SK-N-SH (cell line): Measurements from ENCODE around the gene XYLT2. TPM values are rescaled to one million over a fixed set of nuclear protein-coding genes. Genes with fewer than 3 reads are reported as not detected.

Experiments
- CTCF ChIA-PET: fragments of 300-600, 350-600 bp; formaldehyde crosslinking; extraction: SDS; loops from one replicate; lab custom pipeline; 2021; lab: Yijun Ruan, JAX
- POLR2A ChIA-PET: fragments of 350-600 bp; sonication (Branson Sonifier 250); formaldehyde crosslinking; extraction: SDS; loops from one replicate; lab custom pipeline; 2020; ENCODE audit warnings: antibody characterized with exemption, inconsistent platforms; lab: Yijun Ruan, JAX
- DNase-seq: peaks from one replicate; pipeline ENCODE4 v3.0.0; 2012
- H2AFZ ChIP-seq: fragments of 200-600 bp; sonication (generic); 2 replicates; pipeline ENCODE4 v1.8.1; 2016; ENCODE audit warnings: antibody characterized with exemption, mild to moderate bottlenecking, low read depth
- H3F3A ChIP-seq: fragments of 200-600 bp; sonication (generic); replicated peaks from 2 replicates; pipeline ENCODE3; 2016; ENCODE audit warnings: antibody characterized with exemption, mild to moderate bottlenecking; ENCODE audit not compliant: insufficient read depth
- H3K27ac ChIP-seq, 2 experiments: fragments of 200-500 bp in 1 of 2; fragments of 200-600 bp in 1 of 2; sonication (Bioruptor generic) in 1 of 2; sonication (generic), shearing (Covaris generic) in 1 of 2; 2 replicates each; pipeline versions ENCODE4 v1.5.1 to v1.6.1; 2014 to 2016; ENCODE audit warnings: low read depth in 2 of 2, inconsistent platforms in 1 of 2, low read length in 1 of 2, mild to moderate bottlenecking in 1 of 2, mixed read lengths in 1 of 2
- H3K27me3 ChIP-seq: fragments of 200-600 bp; sonication (generic), shearing (Covaris generic); 2 replicates; pipeline ENCODE4 v1.6.1; 2016; ENCODE audit warnings: mixed run types; ENCODE audit not compliant: insufficient read depth
- H3K36me3 ChIP-seq, 2 experiments: fragments of 200-500 bp in 1 of 2; fragments of 200-600 bp in 1 of 2; sonication (Bioruptor generic) in 1 of 2; sonication (generic) in 1 of 2; replicated peaks in 1 of 2; 2 replicates each; pipeline versions ENCODE3 to v1.5.1; 2014 to 2016; ENCODE audit warnings: low read length in 1 of 2, mild to moderate bottlenecking in 1 of 2; ENCODE audit not compliant: insufficient read depth in 2 of 2, control insufficient read depth in 1 of 2
- H3K4me1 ChIP-seq, 2 experiments: fragments of 200-500 bp in 1 of 2; fragments of 200-600 bp in 1 of 2; sonication (Bioruptor generic) in 1 of 2; sonication (generic), shearing (Covaris generic) in 1 of 2; 2 replicates each; pipeline versions ENCODE4 v1.5.1 to v1.6.1; 2014 to 2016; ENCODE audit warnings: low read depth in 1 of 2, low read length in 1 of 2, mixed run types in 1 of 2; ENCODE audit not compliant: insufficient read depth in 2 of 2, control insufficient read depth in 1 of 2
- H3K4me2 ChIP-seq: fragments of 200-600 bp; sonication (generic), shearing (Covaris generic); 2 replicates; pipeline ENCODE4 v1.6.1; 2017; ENCODE audit warnings: mixed run types
- H3K4me3 ChIP-seq, 2 experiments: fragments of 200-500 bp in 1 of 2; fragments of 200-600 bp in 1 of 2; sonication (Bioruptor generic) in 1 of 2; sonication (generic), shearing (Covaris generic) in 1 of 2; 2 replicates each; pipeline versions ENCODE4 v1.5.1 to v1.8.1; 2014 to 2016; ENCODE audit warnings: low read depth in 2 of 2, inconsistent platforms in 1 of 2, low read length in 1 of 2, mild to moderate bottlenecking in 1 of 2, mixed read lengths in 1 of 2, moderate library complexity in 1 of 2
- H3K79me2 ChIP-seq: fragments of 200-600 bp; sonication (generic); 2 replicates; pipeline ENCODE4 v1.8.1; 2017; ENCODE audit warnings: mild to moderate bottlenecking; ENCODE audit not compliant: insufficient read depth
- H3K9ac ChIP-seq: fragments of 200-600 bp; sonication (generic); 2 replicates; pipeline ENCODE4 v1.6.1; 2017; ENCODE audit warnings: mixed run types
- H3K9me2 ChIP-seq: fragments of 200-600 bp; sonication (generic); 2 replicates; pipeline ENCODE4 v1.6.1; 2017; ENCODE audit warnings: mixed run types
- H3K9me3 ChIP-seq: fragments of 200-600 bp; sonication (generic); 2 replicates; pipeline ENCODE4 v1.6.1; 2017; ENCODE audit warnings: mixed run types, mild to moderate bottlenecking, moderate library complexity
- H4K20me1 ChIP-seq: fragments of 200-600 bp; sonication (generic); 2 replicates; pipeline ENCODE4 v1.6.1; 2017; ENCODE audit warnings: mild to moderate bottlenecking, mixed run types; ENCODE audit not compliant: insufficient read depth
- EP300 ChIP-seq, 2 experiments: IDR thresholded peaks; 2 replicates each; pipeline versions ENCODE4 v1.4.0 to v1.6.1; 2012; ENCODE audit warnings: borderline replicate concordance in 1 of 2, low read depth in 1 of 2, low read length in 1 of 2
- EZH2phosphoT487 ChIP-seq: fragments of 200-600 bp; sonication (generic); IDR thresholded peaks from 2 replicates; pipeline ENCODE4 v1.6.1; 2017; ENCODE audit warnings: low read depth, mixed run types, mild to moderate bottlenecking, antibody characterized with exemption, moderate library complexity, borderline replicate concordance
- FOSL2 ChIP-seq: IDR thresholded peaks from 2 replicates; pipeline ENCODE4 v1.4.0; 2012; ENCODE audit warnings: low read depth, mild to moderate bottlenecking, moderate library complexity, borderline replicate concordance
- GABPA ChIP-seq: IDR thresholded peaks from 2 replicates; pipeline ENCODE4 v1.4.0; 2012; ENCODE audit warnings: low read depth, mild to moderate bottlenecking
- POLR2AphosphoS5 ChIP-seq: IDR thresholded peaks from 2 replicates; pipeline ENCODE4 v1.6.1; 2012; ENCODE audit warnings: low read depth, low read length
- RFX5 ChIP-seq: IDR thresholded peaks from 2 replicates; pipeline ENCODE4 v1.6.1; 2012; ENCODE audit warnings: mild to moderate bottlenecking, improper control_type of control experiment, low read length
- RXRA ChIP-seq: IDR thresholded peaks from 2 replicates; pipeline ENCODE4 v1.4.0; 2012; ENCODE audit warnings: low read depth, mild to moderate bottlenecking, borderline replicate concordance
- TEAD4 ChIP-seq: IDR thresholded peaks from 2 replicates; pipeline ENCODE4 v1.4.0; 2012; ENCODE audit warnings: mild to moderate bottlenecking, borderline replicate concordance; ENCODE audit not compliant: insufficient read depth
- WGBS: methylation state at CpG from one replicate; pipeline ENCODE4 v1.1.6; 2017; ENCODE audit warnings: low lambda C conversion rate; 5-methylcytosine and 5-hydroxymethylcytosine counted together
- polyA plus RNA-seq, 3 experiments: library from polyadenylated mRNA; depleted of rRNA; stranded (reverse); fragments of >200 nt; gene quantifications; 2 replicates each; pipeline ENCODE4 v1.2.3, GENCODE V29; 2012
- TF ChIP-seq, protein P1 (sequence below): IDR thresholded peaks from 2 replicates; pipeline ENCODE4 v1.6.1; 2012; ENCODE audit warnings: mild to moderate bottlenecking, low read depth, low read length, moderate library complexity
- TF ChIP-seq, protein P2 (sequence below): IDR thresholded peaks from 2 replicates; pipeline ENCODE4 v1.4.0; 2012; ENCODE audit warnings: low read depth, borderline replicate concordance
- TF ChIP-seq, protein P3 (sequence below): fragments of 200-600 bp; sonication (generic); IDR thresholded peaks from 2 replicates; pipeline ENCODE4 v1.6.1; 2017; ENCODE audit warnings: antibody characterized with exemption, mild to moderate bottlenecking, moderate library complexity

The XYLT2 gene
- polyA plus RNA-seq, 1 of the 3 experiments (the other 2 are of a cell fraction) = 28.4 TPM

DNA sequence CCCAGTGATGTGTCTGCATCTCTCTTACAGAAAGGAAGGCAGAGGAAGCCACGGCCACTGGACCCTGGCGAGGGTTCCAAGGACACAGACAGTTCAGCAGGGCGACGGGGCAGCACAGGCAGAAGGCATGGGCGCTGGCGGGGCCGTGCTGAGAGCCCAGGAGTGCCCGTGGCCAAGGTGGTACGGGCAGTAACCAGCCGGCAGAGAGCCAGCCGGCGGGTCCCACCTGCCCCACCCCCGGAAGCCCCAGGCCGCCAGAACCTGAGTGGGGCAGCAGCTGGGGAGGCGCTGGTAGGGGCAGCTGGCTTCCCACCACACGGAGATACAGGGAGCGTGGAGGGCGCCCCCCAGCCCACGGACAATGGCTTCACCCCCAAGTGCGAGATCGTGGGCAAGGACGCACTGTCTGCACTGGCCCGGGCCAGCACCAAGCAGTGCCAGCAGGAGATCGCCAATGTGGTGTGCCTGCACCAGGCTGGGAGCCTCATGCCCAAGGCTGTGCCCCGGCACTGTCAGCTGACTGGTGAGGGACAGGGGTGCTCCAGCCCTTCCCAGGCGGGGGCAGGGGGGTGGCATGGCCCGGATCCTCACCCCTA is 7.8 kb downstream of the XYLT2 start (continued):
- TF ChIP-seq, protein P1, sequence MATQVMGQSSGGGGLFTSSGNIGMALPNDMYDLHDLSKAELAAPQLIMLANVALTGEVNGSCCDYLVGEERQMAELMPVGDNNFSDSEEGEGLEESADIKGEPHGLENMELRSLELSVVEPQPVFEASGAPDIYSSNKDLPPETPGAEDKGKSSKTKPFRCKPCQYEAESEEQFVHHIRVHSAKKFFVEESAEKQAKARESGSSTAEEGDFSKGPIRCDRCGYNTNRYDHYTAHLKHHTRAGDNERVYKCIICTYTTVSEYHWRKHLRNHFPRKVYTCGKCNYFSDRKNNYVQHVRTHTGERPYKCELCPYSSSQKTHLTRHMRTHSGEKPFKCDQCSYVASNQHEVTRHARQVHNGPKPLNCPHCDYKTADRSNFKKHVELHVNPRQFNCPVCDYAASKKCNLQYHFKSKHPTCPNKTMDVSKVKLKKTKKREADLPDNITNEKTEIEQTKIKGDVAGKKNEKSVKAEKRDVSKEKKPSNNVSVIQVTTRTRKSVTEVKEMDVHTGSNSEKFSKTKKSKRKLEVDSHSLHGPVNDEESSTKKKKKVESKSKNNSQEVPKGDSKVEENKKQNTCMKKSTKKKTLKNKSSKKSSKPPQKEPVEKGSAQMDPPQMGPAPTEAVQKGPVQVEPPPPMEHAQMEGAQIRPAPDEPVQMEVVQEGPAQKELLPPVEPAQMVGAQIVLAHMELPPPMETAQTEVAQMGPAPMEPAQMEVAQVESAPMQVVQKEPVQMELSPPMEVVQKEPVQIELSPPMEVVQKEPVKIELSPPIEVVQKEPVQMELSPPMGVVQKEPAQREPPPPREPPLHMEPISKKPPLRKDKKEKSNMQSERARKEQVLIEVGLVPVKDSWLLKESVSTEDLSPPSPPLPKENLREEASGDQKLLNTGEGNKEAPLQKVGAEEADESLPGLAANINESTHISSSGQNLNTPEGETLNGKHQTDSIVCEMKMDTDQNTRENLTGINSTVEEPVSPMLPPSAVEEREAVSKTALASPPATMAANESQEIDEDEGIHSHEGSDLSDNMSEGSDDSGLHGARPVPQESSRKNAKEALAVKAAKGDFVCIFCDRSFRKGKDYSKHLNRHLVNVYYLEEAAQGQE = no peak
- TF ChIP-seq FOSL2 (no peak), GABPA (no peak), RXRA (no peak), EP300 (IDR thresholded peaks at IDR 0.05; ENCODE audit: borderline replicate concordance in 1 of 2, low read depth in 1 of 2, low read length in 1 of 2) (no peak), TEAD4 (no peak)

DNA sequence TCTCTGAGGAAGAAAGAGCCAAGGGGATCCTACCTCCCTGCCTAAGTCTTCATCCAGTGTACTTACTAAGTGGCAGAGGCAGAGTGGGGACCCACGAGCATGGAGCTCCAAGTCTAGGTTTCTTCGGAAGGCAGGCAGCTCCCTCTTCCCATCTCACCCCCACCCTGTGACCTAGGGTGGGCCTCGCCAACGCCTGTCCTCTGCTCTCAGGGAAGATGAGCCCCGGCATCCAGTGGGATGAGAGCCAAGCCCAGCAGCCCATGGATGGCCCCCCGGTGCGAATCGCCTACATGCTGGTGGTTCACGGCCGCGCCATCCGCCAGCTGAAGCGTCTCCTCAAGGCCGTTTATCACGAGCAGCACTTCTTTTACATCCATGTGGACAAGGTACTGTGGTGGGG is 8.3 kb downstream of the XYLT2 start:
- WGBS = 96% methylated on average over 15 of the region's 15 CpGs
- peaks cover 0 to 9% of the 10 kb centered on the region in 2 experiments; a peak in 1 of 4 replicates for H3K4me1 ChIP-seq
- no peak overlapping the region for H3K4me2 ChIP-seq
- no peaks in the 10 kb centered on the region for H3F3A ChIP-seq
- POLR2A ChIA-PET = interaction anchor here (1.1 kb wide), 1 partner anchor 8 kb away, joined by 5 read pairs; the partner anchor contains the start of gene XYLT2
- TF ChIP-seq POLR2AphosphoS5 (0 out of 2 replicates have a peak, but pooled peaks have one; percentile 9), RFX5 (no peak)
- TF ChIP-seq, all 33 proteins: peak for 1
- no peak for DNase-seq
- no peaks in the 10 kb centered on the region for H3K9me3 ChIP-seq
- peaks cover 30% of the 10 kb centered on the region for H3K79me2 ChIP-seq
- no peak overlapping the region for H3K4me3 ChIP-seq
- peaks cover 16% of the 10 kb centered on the region; the same call in 1 of the 2 replicates for H4K20me1 ChIP-seq
- CTCF ChIA-PET = interaction anchor here (0.6 to 1.4 kb wide), 2 partner anchors 8 to 14 kb away, joined by 3 to 4 read pairs; no protein-coding TSS in a partner anchor
- H3K36me3 ChIP-seq = peaks cover 43 to 53% of the 10 kb centered on the region in 2 experiments
- no peak overlapping the region for H3K9ac ChIP-seq
- H2AFZ ChIP-seq = no peak overlapping the region
- no peak overlapping the region for H3K27ac ChIP-seq
- no peaks in the 10 kb centered on the region for H3K9me2 ChIP-seq
- H3K27me3 ChIP-seq = no peaks in the 10 kb centered on the region

DNA sequence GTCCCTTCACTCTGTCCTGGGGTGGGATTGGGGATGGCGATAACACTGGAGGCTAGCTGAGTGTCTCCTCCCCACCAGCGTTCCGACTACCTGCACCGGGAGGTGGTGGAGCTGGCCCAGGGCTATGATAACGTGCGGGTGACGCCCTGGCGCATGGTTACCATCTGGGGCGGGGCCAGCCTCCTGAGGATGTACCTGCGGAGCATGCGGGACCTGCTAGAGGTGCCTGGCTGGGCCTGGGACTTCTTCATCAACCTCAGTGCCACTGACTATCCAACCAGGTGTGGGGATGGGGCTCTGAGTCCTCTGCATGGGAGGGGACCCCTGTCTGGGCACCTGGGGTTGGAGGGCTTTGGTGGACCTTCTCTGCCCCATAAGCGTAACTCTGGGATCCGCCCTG is 8.8 kb downstream of the XYLT2 start:
- Histone ChIP-seq H3K9me2 (no peaks in the 10 kb centered on the region), H3K9ac (no peak overlapping the region), H3K27ac (no peak overlapping the region), H3K36me3 (peaks cover 43 to 58% of the 10 kb centered on the region in 2 experiments), H3F3A (no peaks in the 10 kb centered on the region), H3K79me2 (peaks cover 25% of the 10 kb centered on the region; the same call in 1 of the 2 replicates), H2AFZ (no peak overlapping the region), H3K27me3 (no peaks in the 10 kb centered on the region), H3K4me1 (peaks cover 0 to 9% of the 10 kb centered on the region in 2 experiments; a peak in 1 of 4 replicates), H3K4me2 (no peak overlapping the region), H3K4me3 (no peak overlapping the region), H3K9me3 (no peaks in the 10 kb centered on the region), H4K20me1 (peaks cover 16% of the 10 kb centered on the region; the same call in 1 of the 2 replicates)
- 98% methylated on average over 13 of the region's 13 CpGs for WGBS
- ChIA-PET CTCF (interaction anchor here (1.4 to 1.8 kb wide), 2 partner anchors 13 to 125 kb away, joined by 4 to 7 read pairs; no protein-coding TSS in a partner anchor), POLR2A (interaction anchor here (1.1 kb wide), 1 partner anchor 9 kb away, joined by 5 read pairs; the partner anchor contains the start of gene XYLT2)
- TF ChIP-seq EZH2phosphoT487 = no peak
- TF ChIP-seq, protein P2, sequence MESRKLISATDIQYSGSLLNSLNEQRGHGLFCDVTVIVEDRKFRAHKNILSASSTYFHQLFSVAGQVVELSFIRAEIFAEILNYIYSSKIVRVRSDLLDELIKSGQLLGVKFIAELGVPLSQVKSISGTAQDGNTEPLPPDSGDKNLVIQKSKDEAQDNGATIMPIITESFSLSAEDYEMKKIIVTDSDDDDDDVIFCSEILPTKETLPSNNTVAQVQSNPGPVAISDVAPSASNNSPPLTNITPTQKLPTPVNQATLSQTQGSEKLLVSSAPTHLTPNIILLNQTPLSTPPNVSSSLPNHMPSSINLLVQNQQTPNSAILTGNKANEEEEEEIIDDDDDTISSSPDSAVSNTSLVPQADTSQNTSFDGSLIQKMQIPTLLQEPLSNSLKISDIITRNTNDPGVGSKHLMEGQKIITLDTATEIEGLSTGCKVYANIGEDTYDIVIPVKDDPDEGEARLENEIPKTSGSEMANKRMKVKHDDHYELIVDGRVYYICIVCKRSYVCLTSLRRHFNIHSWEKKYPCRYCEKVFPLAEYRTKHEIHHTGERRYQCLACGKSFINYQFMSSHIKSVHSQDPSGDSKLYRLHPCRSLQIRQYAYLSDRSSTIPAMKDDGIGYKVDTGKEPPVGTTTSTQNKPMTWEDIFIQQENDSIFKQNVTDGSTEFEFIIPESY = no peak
- TF ChIP-seq, protein P3, sequence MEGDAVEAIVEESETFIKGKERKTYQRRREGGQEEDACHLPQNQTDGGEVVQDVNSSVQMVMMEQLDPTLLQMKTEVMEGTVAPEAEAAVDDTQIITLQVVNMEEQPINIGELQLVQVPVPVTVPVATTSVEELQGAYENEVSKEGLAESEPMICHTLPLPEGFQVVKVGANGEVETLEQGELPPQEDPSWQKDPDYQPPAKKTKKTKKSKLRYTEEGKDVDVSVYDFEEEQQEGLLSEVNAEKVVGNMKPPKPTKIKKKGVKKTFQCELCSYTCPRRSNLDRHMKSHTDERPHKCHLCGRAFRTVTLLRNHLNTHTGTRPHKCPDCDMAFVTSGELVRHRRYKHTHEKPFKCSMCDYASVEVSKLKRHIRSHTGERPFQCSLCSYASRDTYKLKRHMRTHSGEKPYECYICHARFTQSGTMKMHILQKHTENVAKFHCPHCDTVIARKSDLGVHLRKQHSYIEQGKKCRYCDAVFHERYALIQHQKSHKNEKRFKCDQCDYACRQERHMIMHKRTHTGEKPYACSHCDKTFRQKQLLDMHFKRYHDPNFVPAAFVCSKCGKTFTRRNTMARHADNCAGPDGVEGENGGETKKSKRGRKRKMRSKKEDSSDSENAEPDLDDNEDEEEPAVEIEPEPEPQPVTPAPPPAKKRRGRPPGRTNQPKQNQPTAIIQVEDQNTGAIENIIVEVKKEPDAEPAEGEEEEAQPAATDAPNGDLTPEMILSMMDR = no peak
- DNase-seq = no peak
